ENCODE results near the gene PHOX2B. TPM values are rescaled to one million over a fixed set of nuclear protein-coding genes. Genes with fewer than 3 reads are reported as not detected.

Gene PHOX2B
- total RNA-seq, 1 experiment from 2014 or later = not detected

- H3K4me1 ChIP-seq = no peaks in the 10 kb centered on the region
- no peak overlapping the region for H3K4me3 ChIP-seq (ENCODE audit: low read depth, low read length)
- no peak overlapping the region for H3K27ac Mint-ChIP-seq (ENCODE audit: unreplicated experiment)
- CTCF ChIA-PET = no interaction called here
- no peak for DNase-seq
- TF ChIP-seq, protein P1, sequence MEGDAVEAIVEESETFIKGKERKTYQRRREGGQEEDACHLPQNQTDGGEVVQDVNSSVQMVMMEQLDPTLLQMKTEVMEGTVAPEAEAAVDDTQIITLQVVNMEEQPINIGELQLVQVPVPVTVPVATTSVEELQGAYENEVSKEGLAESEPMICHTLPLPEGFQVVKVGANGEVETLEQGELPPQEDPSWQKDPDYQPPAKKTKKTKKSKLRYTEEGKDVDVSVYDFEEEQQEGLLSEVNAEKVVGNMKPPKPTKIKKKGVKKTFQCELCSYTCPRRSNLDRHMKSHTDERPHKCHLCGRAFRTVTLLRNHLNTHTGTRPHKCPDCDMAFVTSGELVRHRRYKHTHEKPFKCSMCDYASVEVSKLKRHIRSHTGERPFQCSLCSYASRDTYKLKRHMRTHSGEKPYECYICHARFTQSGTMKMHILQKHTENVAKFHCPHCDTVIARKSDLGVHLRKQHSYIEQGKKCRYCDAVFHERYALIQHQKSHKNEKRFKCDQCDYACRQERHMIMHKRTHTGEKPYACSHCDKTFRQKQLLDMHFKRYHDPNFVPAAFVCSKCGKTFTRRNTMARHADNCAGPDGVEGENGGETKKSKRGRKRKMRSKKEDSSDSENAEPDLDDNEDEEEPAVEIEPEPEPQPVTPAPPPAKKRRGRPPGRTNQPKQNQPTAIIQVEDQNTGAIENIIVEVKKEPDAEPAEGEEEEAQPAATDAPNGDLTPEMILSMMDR (IDR thresholded peaks at IDR 0.05; ENCODE audit: insufficient read depth in 1 of 2, low read depth in 1 of 2, low read length in 1 of 2, severe bottlenecking in 1 of 2, unreplicated experiment in 1 of 2) = no peak
- H3K4me1 Mint-ChIP-seq (ENCODE audit: low read depth, unreplicated experiment) = peaks cover 12% of the 10 kb centered on the region
- no peak overlapping the region for H3K4me3 Mint-ChIP-seq (ENCODE audit: unreplicated experiment)
- intact Hi-C loops (cut with micrococcal nuclease; ENCODE audit: unreplicated experiment) = no loop called here
- POLR2A ChIA-PET = no interaction called here
- no peaks in the 10 kb centered on the region for H3K9me3 ChIP-seq
- H3K9me3 Mint-ChIP-seq (ENCODE audit: unreplicated experiment) = no peaks in the 10 kb centered on the region
- H3K27me3 ChIP-seq (replicated peaks; ENCODE audit: control insufficient read depth, insufficient read depth, low read length) = no peaks in the 10 kb centered on the region; the same call in 1 of the 2 replicates
- H3K36me3 ChIP-seq (ENCODE audit: control insufficient read depth, insufficient read depth, low read length) = no peaks in the 10 kb centered on the region
- no peaks in the 10 kb centered on the region for H3K27me3 Mint-ChIP-seq (ENCODE audit: insufficient read depth, unreplicated experiment)
- no peaks in the 10 kb centered on the region for H3K36me3 Mint-ChIP-seq (ENCODE audit: insufficient read depth, unreplicated experiment)
- no TSS peak for BruUV-seq (replicated peaks)
Measured at GRCh38 chr4:41696763-41697162, 51.8 kb downstream of the PHOX2B start.

- Mint-ChIP-seq H3K4me1 (ENCODE audit: low read depth, unreplicated experiment) (peaks cover 12% of the 10 kb centered on the region), H3K27ac (ENCODE audit: unreplicated experiment) (no peak overlapping the region), H3K36me3 (ENCODE audit: insufficient read depth, unreplicated experiment) (no peaks in the 10 kb centered on the region), H3K9me3 (ENCODE audit: unreplicated experiment) (no peaks in the 10 kb centered on the region), H3K4me3 (ENCODE audit: unreplicated experiment) (no peak overlapping the region), H3K27me3 (ENCODE audit: insufficient read depth, unreplicated experiment) (no peaks in the 10 kb centered on the region)
- CTCF ChIA-PET = no interaction called here
- Histone ChIP-seq H3K9me3 (no peaks in the 10 kb centered on the region), H3K4me3 (ENCODE audit: low read depth, low read length) (no peak overlapping the region), H3K4me1 (no peaks in the 10 kb centered on the region), H3K27me3 (replicated peaks; ENCODE audit: control insufficient read depth, insufficient read depth, low read length) (no peaks in the 10 kb centered on the region; the same call in 1 of the 2 replicates), H3K36me3 (ENCODE audit: control insufficient read depth, insufficient read depth, low read length) (no peaks in the 10 kb centered on the region)
- POLR2A ChIA-PET = no interaction called here
- TF ChIP-seq, protein P1 (IDR thresholded peaks at IDR 0.05; ENCODE audit: insufficient read depth in 1 of 2, low read depth in 1 of 2, low read length in 1 of 2, severe bottlenecking in 1 of 2, unreplicated experiment in 1 of 2) = no peak
- intact Hi-C loops (cut with micrococcal nuclease; ENCODE audit: unreplicated experiment) = no loop called here
- no TSS peak for BruUV-seq (replicated peaks)
- no peak for DNase-seq
Measured at GRCh38 chr4:41696131-41696530, 52.4 kb downstream of the PHOX2B start.

Other genes starting within 250 kb of the PHOX2B start
- 6.2 and 8.4 TPM in 2 replicates for gene LIMCH1, start 210.6 kb downstream of the PHOX2B start, total RNA-seq (2022)
- gene TMEM33, start 186.7 kb upstream of the PHOX2B start, total RNA-seq (2022) = 66.2 and 78.0 TPM in 2 replicates
- 0.23 and 0.36 TPM in 2 replicates for gene DCAF4L1, start 233.0 kb upstream of the PHOX2B start, total RNA-seq (2022)
- 54.7 and 57.1 TPM in 2 replicates for gene SLC30A9, start 241.8 kb upstream of the PHOX2B start, total RNA-seq (2022)

Measured in Caco-2 (cell line).